Nephron progenitor cell (in vitro differentiated cells): ENCODE measurements around the gene PSMD3.

ENCODE experiments used
- DNase-seq: peaks from one replicate; pipeline ENCODE4 v3.0.0; 2021
- H3K27ac Mint-ChIP-seq: 2 replicates; pipeline ENCODE4 v1.8.0; 2021; ENCODE audit warnings: mild to moderate bottlenecking, moderate library complexity, mixed read lengths
- H3K27me3 Mint-ChIP-seq: 2 replicates; pipeline ENCODE4 v1.8.0; 2021; ENCODE audit warnings: mild to moderate bottlenecking, low read depth, mixed read lengths; ENCODE audit not compliant: poor library complexity
- H3K36me3 Mint-ChIP-seq: 2 replicates; pipeline ENCODE4 v1.8.0; 2021; ENCODE audit warnings: low read depth, mixed read lengths
- H3K4me1 Mint-ChIP-seq: 2 replicates; pipeline ENCODE4 v1.8.0; 2021; ENCODE audit warnings: mixed read lengths
- H3K4me3 Mint-ChIP-seq: 2 replicates; pipeline ENCODE4 v1.8.0; 2021; ENCODE audit warnings: mild to moderate bottlenecking, moderate library complexity, mixed read lengths
- H3K9me3 Mint-ChIP-seq: 2 replicates; pipeline ENCODE4 v1.8.0; 2021; ENCODE audit warnings: mild to moderate bottlenecking, moderate library complexity, mixed read lengths
- TF ChIP-seq, protein P1 (sequence below): fragments of 200-600 bp; sonication (generic); IDR thresholded peaks from 2 replicates; pipeline ENCODE4 v1.5.0; 2021; ENCODE audit warnings: antibody characterized with exemption

Gene PSMD3

DNA sequence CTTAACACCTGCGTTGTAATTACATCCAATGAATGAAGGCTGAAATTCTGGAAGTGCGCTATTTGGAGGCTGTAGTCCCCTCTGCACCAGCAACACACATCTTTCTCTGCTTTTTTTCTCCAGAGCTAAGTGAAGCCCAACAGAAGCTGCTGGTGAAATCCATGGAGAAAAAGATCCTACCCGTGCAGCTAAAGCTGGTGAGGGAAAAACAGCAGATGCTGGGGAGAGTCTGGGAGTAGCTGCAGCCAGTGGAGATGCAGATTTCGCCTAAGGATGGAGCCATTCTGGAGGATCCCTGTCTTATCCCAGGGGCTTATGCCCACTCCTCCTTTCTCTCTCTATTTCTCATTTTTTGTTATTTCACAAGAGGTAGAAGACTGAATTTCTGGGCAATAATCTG lies 4.8 kb upstream of the PSMD3 start:
- peaks cover 17% of the 10 kb centered on the region for H3K4me1 Mint-ChIP-seq
- peaks cover 60% of the 10 kb centered on the region for H3K27me3 Mint-ChIP-seq
- no peaks in the 10 kb centered on the region for H3K36me3 Mint-ChIP-seq
- no peaks in the 10 kb centered on the region for H3K9me3 Mint-ChIP-seq
- H3K27ac Mint-ChIP-seq, result no peak overlapping the region
- TF ChIP-seq, protein P1, sequence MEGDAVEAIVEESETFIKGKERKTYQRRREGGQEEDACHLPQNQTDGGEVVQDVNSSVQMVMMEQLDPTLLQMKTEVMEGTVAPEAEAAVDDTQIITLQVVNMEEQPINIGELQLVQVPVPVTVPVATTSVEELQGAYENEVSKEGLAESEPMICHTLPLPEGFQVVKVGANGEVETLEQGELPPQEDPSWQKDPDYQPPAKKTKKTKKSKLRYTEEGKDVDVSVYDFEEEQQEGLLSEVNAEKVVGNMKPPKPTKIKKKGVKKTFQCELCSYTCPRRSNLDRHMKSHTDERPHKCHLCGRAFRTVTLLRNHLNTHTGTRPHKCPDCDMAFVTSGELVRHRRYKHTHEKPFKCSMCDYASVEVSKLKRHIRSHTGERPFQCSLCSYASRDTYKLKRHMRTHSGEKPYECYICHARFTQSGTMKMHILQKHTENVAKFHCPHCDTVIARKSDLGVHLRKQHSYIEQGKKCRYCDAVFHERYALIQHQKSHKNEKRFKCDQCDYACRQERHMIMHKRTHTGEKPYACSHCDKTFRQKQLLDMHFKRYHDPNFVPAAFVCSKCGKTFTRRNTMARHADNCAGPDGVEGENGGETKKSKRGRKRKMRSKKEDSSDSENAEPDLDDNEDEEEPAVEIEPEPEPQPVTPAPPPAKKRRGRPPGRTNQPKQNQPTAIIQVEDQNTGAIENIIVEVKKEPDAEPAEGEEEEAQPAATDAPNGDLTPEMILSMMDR, result no peak
- DNase-seq, result no peak
- no peak overlapping the region for H3K4me3 Mint-ChIP-seq

DNA sequence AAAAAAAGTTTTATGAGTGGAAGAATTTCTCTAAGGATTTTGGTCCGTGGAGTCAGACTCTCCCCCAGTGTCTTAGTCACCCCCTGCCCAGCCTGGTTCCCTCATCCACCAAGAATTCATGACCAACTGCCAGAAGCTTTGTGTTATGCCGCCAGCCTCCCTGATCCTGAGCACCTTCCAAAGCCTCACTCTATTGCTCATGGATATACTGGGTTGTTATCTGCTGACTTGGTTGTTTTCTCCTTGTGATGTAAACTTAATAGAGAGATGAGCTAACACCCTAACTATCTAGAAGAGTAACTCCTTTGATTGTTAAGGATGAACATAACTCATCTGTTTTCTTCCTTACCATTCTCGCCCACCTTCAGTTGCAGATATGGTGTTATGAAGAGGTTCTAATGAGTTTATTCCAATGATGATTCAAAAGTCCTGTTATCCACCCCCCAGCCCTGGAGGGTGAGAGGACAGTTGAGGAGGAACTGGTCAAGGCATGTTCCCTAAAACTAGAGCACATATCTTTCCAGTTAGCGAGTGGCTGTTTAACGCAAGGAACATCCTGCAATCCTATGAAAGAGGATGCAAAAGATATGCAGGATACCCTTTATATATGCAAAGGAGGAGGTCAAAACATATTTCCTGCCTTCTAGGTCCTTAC lies 1.5 kb upstream of the PSMD3 start:
- peaks cover 31% of the 10 kb centered on the region for H3K27me3 Mint-ChIP-seq
- DNase-seq, result no peak
- H3K36me3 Mint-ChIP-seq, result peaks cover 7% of the 10 kb centered on the region
- H3K4me3 Mint-ChIP-seq, result peak overlapping the region; percentile 98
- H3K9me3 Mint-ChIP-seq, result no peaks in the 10 kb centered on the region
- TF ChIP-seq, protein P1, result no peak
- peaks cover 33% of the 10 kb centered on the region for H3K4me1 Mint-ChIP-seq
- H3K27ac Mint-ChIP-seq, result no peak overlapping the region

DNA sequence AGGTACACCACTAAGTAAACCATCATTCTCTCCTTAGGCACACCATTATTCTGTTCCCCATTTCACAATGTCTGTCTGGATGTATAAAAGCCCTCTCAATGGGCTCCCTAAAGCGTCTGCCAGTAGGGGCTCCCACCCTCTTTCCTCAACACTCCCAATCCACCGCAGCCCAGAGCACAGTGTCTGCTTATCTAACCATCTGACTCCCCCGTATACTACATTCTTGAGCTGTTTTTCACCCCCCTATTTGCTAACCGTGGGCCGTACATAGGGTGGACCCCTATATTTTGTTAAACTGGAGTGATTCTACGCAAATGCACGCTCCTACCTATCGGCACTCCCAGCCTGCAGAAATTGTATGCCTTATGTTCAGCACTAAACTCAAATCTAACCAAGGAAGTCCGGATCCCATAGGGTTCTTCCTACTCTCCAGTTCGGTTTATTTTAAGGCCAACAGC lies 685 bp upstream of the PSMD3 start:
- Mint-ChIP-seq H3K4me1 (peaks cover 33% of the 10 kb centered on the region), H3K4me3 (peak overlapping the region; percentile 98), H3K27ac (peak overlapping the region; percentile 95), H3K9me3 (no peaks in the 10 kb centered on the region), H3K36me3 (peaks cover 14% of the 10 kb centered on the region), H3K27me3 (peaks cover 26% of the 10 kb centered on the region)
- TF ChIP-seq, protein P1, result no peak
- peak; percentile 28 for DNase-seq

DNA sequence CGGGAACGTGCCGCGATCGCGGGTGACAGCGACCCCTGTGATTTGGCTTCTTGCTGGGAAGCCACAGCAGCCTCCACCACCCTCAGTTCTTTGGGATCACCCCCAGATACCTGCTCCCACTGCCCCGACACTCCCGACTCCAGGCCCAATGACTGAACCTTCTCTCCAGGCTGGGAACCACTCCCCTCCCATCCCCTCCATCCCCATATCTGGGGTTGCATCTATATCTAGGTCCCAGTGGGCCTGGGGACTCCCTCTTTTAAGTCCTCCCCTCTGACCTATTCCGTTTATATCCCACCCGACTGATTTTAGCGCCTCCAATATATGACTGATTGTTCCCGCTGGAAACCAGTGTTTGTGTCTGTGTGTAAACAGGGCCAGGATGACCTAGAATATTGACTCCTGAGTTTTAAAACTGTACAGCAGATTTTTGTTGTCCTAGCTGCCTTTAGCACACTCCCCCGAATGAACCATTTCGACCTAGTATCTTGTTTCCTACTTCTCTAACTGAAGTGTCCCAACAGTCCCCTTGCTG lies 667 bp downstream of the PSMD3 start:
- Mint-ChIP-seq H3K9me3 (no peaks in the 10 kb centered on the region), H3K4me3 (peak overlapping the region; percentile 98), H3K27me3 (peaks cover 27% of the 10 kb centered on the region), H3K4me1 (peaks cover 29% of the 10 kb centered on the region), H3K36me3 (peaks cover 25% of the 10 kb centered on the region), H3K27ac (peak overlapping the region; percentile 95)
- DNase-seq, result no peak
- TF ChIP-seq, protein P1, result no peak

DNA sequence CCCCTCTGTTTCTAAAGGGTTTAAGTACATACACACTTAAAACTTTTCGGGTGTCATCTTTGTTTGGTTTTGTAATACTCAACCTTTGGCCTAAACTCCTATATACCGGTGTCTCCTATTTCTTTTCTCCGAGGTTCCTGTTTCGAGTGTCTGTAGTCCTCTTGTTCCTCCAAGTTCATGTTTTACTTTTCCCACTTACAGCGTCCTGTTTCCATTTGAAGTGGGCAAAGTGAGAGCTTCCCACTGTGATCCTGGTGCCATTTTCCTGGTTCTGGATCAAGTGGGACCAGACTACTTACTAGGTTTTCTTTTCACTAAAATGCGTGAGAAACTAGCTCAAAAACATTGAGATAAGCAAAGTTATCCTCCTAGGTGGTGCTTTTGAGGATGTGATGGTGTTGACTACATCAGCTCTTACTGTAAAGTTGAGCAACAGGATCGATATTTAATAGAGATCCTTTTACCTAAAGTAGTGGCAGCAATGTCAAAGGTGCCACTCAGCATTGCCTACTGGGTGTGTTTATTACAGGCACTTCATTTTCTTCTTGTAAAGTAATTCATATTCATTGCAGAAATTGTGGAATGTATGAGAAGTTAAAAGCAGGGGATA lies 1.3 kb downstream of the PSMD3 start:
- Mint-ChIP-seq H3K4me3 (peak overlapping the region; percentile 98), H3K4me1 (peaks cover 29% of the 10 kb centered on the region), H3K9me3 (no peaks in the 10 kb centered on the region), H3K36me3 (peaks cover 31% of the 10 kb centered on the region), H3K27ac (peak overlapping the region; percentile 95), H3K27me3 (peaks cover 21% of the 10 kb centered on the region)
- DNase-seq, result no peak
- TF ChIP-seq, protein P1, result no peak
